Gastroesophageal sphincter (tissue), 3 donors: Measurements from ENCODE around the gene NGF.

ENCODE experiments used
- POLR2AphosphoS5 ChIP-seq: sonication (generic); formaldehyde crosslinking; IDR thresholded peaks from one replicate; pipeline ENCODE4 v1.6.1; 2017; ENCODE audit warnings: antibody characterized with exemption
- TF ChIP-seq, protein P1 (sequence below), 4 experiments: fragments of 200-600 bp in 2 of 4; fragments of 450-650 bp in 2 of 4; sonication (generic) in 1 of 4; IDR thresholded peaks; one replicate each; pipeline ENCODE4 v1.5.1; 2017 to 2019; ENCODE audit warnings: antibody characterized with exemption in 4 of 4, mild to moderate bottlenecking in 2 of 4, moderate library complexity in 2 of 4

DNA sequence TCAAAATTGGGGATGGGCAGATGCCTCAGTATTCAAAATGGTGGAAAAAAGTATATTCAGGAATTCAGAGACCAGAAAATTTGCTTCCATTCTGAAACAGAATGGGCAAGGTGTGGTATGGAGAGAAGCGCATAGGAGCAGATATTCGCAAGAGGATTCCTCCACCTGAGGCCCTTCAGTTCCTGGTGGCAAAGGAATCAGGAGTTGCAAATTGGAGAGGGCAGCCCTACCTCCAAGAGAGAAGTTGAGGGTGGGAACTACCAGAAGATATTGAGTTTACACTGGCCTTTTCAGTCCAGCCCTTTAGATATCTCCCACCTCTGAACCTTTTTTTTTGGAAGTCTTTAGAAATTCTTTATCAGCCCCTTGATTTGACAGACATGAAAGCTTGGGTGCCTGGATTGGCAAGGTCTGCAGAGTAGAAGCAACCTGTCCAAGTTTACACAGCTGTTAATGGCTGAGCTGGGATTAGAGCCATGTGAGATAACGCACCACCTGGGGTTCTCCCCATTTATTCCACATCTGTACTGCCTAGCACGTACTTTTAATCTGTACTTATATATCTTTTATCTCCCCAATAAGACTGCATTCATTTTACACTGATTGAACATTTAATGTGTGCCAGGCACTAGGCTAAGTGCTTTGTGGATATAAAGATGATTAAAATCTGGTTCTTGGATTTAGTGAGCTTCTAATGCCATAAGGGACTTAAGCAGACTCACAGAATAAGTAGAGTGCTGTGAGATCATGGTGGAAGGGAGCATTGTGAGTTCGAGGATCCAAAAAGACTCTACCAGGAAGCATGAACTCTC lies 99.5 kb downstream of the NGF start:
- TF ChIP-seq, protein P1, sequence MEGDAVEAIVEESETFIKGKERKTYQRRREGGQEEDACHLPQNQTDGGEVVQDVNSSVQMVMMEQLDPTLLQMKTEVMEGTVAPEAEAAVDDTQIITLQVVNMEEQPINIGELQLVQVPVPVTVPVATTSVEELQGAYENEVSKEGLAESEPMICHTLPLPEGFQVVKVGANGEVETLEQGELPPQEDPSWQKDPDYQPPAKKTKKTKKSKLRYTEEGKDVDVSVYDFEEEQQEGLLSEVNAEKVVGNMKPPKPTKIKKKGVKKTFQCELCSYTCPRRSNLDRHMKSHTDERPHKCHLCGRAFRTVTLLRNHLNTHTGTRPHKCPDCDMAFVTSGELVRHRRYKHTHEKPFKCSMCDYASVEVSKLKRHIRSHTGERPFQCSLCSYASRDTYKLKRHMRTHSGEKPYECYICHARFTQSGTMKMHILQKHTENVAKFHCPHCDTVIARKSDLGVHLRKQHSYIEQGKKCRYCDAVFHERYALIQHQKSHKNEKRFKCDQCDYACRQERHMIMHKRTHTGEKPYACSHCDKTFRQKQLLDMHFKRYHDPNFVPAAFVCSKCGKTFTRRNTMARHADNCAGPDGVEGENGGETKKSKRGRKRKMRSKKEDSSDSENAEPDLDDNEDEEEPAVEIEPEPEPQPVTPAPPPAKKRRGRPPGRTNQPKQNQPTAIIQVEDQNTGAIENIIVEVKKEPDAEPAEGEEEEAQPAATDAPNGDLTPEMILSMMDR (IDR thresholded peaks at IDR 0.05), result no peak
- no peak for TF ChIP-seq POLR2AphosphoS5
